CD14-positive monocyte (primary cell): ENCODE measurements around the gene SEC22A. TPM values are rescaled to one million over a fixed set of nuclear protein-coding genes. Genes with fewer than 3 reads are reported as not detected.

ENCODE experiments used
- DNase-seq, 3 donors: peaks; one replicate each; pipeline ENCODE4 v3.0.0-alpha.2; 2011 to 2022
- H2AFZ ChIP-seq: 2 replicates; pipeline ENCODE4 v1.6.0; 2012; ENCODE audit warnings: mild to moderate bottlenecking, low read depth, low read length, inconsistent platforms; ENCODE audit not compliant: insufficient read depth, poor library complexity, severe bottlenecking
- H3K27ac ChIP-seq, 2 donors: 1 replicate in 1 of 2; 2 replicates in 1 of 2; pipeline ENCODE4 v1.5.1; 2012 to 2013; ENCODE audit warnings: low read length in 2 of 2, control low read depth in 1 of 2, inconsistent platforms in 1 of 2, low read depth in 1 of 2, mild to moderate bottlenecking in 1 of 2
- H3K27me3 ChIP-seq, 2 donors: one replicate each; pipeline versions ENCODE4 v1.6.0 to v1.6.1; 2011 to 2013; ENCODE audit warnings: low read length in 2 of 2; ENCODE audit not compliant: control insufficient read depth in 2 of 2, insufficient read depth in 2 of 2
- H3K36me3 ChIP-seq, 2 donors: replicated peaks in 1 of 2; 1 replicate in 1 of 2; 2 replicates in 1 of 2; pipeline versions ENCODE4 v1.5.1 to v1.6.1; 2012 to 2013; ENCODE audit warnings: low read length in 2 of 2, control low read depth in 1 of 2, inconsistent platforms in 1 of 2, mild to moderate bottlenecking in 1 of 2; ENCODE audit not compliant: insufficient read depth in 2 of 2, control insufficient read depth in 1 of 2
- H3K4me1 ChIP-seq, 2 donors: 1 replicate in 1 of 2; 2 replicates in 1 of 2; pipeline versions ENCODE4 v1.5.1 to v1.6.1; 2012 to 2013; ENCODE audit warnings: low read length in 2 of 2, control low read depth in 1 of 2, inconsistent platforms in 1 of 2, mild to moderate bottlenecking in 1 of 2, moderate library complexity in 1 of 2; ENCODE audit not compliant: insufficient read depth in 2 of 2, control insufficient read depth in 1 of 2
- H3K4me2 ChIP-seq: replicated peaks from 2 replicates; pipeline ENCODE3; 2012; ENCODE audit warnings: low read length, moderate library complexity, mild to moderate bottlenecking; ENCODE audit not compliant: poor library complexity, severe bottlenecking; ENCODE audit errors: extremely low read depth
- H3K4me3 ChIP-seq, 3 experiments: fragments of 200-600 bp in 1 of 3; sonication (generic) in 1 of 3; replicated peaks in 1 of 3; 1 replicate in 2 of 3; 2 replicates in 1 of 3; pipeline ENCODE4 v1.5.1; 2011 to 2013; ENCODE audit warnings: low read length in 3 of 3, mild to moderate bottlenecking in 3 of 3, control low read depth in 2 of 3, low read depth in 2 of 3, inconsistent platforms in 1 of 3, moderate library complexity in 1 of 3
- H3K79me2 ChIP-seq: 2 replicates; pipeline ENCODE4 v1.6.0; 2012; ENCODE audit warnings: mild to moderate bottlenecking, control low read depth, inconsistent platforms, low read length, moderate library complexity; ENCODE audit not compliant: insufficient read depth
- H3K9ac ChIP-seq: 2 replicates; pipeline ENCODE4 v1.6.0; 2017; ENCODE audit warnings: low read length, mild to moderate bottlenecking; ENCODE audit not compliant: insufficient read depth, poor library complexity, severe bottlenecking
- H3K9me3 ChIP-seq, 2 donors: replicated peaks in 1 of 2; 1 replicate in 1 of 2; 2 replicates in 1 of 2; pipeline versions ENCODE4 v1.5.1 to v1.6.1; 2012 to 2013; ENCODE audit warnings: low read length in 2 of 2, control low read depth in 1 of 2; ENCODE audit not compliant: control insufficient read depth in 1 of 2, insufficient read depth in 1 of 2
- H4K20me1 ChIP-seq: 2 replicates; pipeline ENCODE4 v1.6.0; 2012; ENCODE audit warnings: mild to moderate bottlenecking, low read length, control low read depth, moderate library complexity; ENCODE audit not compliant: insufficient read depth
- H3K27ac Mint-ChIP-seq, 7 donors: one replicate each; pipeline ENCODE4 v1.8.0; 2020; ENCODE audit warnings: mild to moderate bottlenecking in 7 of 7, mixed read lengths in 7 of 7, moderate library complexity in 6 of 7, inconsistent platforms in 2 of 7
- H3K27me3 Mint-ChIP-seq, 3 donors: one replicate each; pipeline ENCODE4 v1.8.0; 2021 to 2022; ENCODE audit warnings: low read depth in 3 of 3, mild to moderate bottlenecking in 3 of 3, mixed read lengths in 3 of 3, moderate library complexity in 3 of 3, inconsistent platforms in 1 of 3
- H3K36me3 Mint-ChIP-seq, 2 donors: one replicate each; pipeline ENCODE4 v1.8.0; 2020; ENCODE audit warnings: mixed read lengths in 2 of 2, inconsistent platforms in 1 of 2, mild to moderate bottlenecking in 1 of 2
- H3K4me1 Mint-ChIP-seq: one replicate; pipeline ENCODE4 v1.8.0; 2020; ENCODE audit warnings: mild to moderate bottlenecking, mixed read lengths
- H3K4me3 Mint-ChIP-seq, 2 donors: one replicate each; pipeline ENCODE4 v1.8.0; 2020; ENCODE audit warnings: mild to moderate bottlenecking in 2 of 2, mixed read lengths in 2 of 2, moderate library complexity in 1 of 2
- H3K9me3 Mint-ChIP-seq, 7 donors: one replicate each; pipeline ENCODE4 v1.8.0; 2020 to 2022; ENCODE audit warnings: mixed read lengths in 7 of 7, mild to moderate bottlenecking in 6 of 7, moderate library complexity in 6 of 7, inconsistent platforms in 2 of 7
- WGBS: methylation state at CpG from one replicate; pipeline ENCODE4 v1.1.5; 2013; ENCODE audit warnings: missing lambda C conversion rate; ENCODE audit not compliant: insufficient coverage; 5-methylcytosine and 5-hydroxymethylcytosine counted together
- intact Hi-C, 2 donors: fragments of 100-400 bp; cut with micrococcal nuclease; formaldehyde crosslinking; loops; one replicate each; pipeline versions ENCODE4 v1.15.0 to v1.15.1; 2023
- polyA plus RNA-seq, 3 donors: library from polyadenylated mRNA; depleted of rRNA in 1 of 3; unstranded in 2 of 3; stranded (reverse) in 1 of 3; fragments of 300-500 nt in 2 of 3; fragments of >200 nt in 1 of 3; fragmentation: Illumina TruSeq in 2 of 3; gene quantifications; 1 replicate in 2 of 3; 2 replicates in 1 of 3; pipeline ENCODE4 v1.2.3, GENCODE V29; 2012 to 2021
- TF ChIP-seq, protein P1 (sequence below): fragments of 200-600 bp; IDR thresholded peaks from one replicate; pipeline ENCODE4 v1.8.0; 2022; ENCODE audit warnings: antibody characterized with exemption, mild to moderate bottlenecking

Gene SEC22A
- polyA plus RNA-seq, 3 donors = 6.4 to 11.0 (median 8.8) TPM

DNA sequence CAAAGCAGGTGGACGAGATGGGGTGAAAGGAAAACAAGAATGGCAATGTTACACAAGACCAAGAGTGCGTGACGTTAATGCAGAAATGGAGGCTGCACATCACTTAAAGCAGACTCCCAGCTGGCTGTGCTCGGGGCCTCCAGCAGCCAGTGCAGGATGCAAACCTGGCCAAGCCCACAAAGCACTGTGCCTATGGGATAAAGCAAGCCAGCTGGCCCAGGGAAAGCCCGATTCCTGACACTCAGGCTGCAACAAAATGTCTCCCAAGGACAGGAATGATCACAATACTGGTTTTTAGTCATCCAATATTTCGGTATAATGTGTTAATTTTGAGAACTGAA lies 86.2 kb downstream of the SEC22A start:
- Histone ChIP-seq H3K36me3 (no peaks in the 10 kb centered on the region), H3K79me2 (no peaks in the 10 kb centered on the region), H2AFZ (no peak overlapping the region), H3K4me2 (no peak overlapping the region), H3K27me3 (no peaks in the 10 kb centered on the region), H4K20me1 (no peaks in the 10 kb centered on the region), H3K4me1 (no peaks in the 10 kb centered on the region), H3K9me3 (no peaks in the 10 kb centered on the region), H3K27ac (no peak overlapping the region), H3K4me3 (no peak overlapping the region), H3K9ac (no peak overlapping the region)
- Mint-ChIP-seq H3K27me3 (peaks cover 2 to 5% (median 5%) of the 10 kb centered on the region in 3 donors), H3K9me3 (no peaks in the 10 kb centered on the region), H3K27ac (no peak overlapping the region), H3K36me3 (no peaks in the 10 kb centered on the region), H3K4me3 (no peak overlapping the region), H3K4me1 (no peaks in the 10 kb centered on the region)
- 91% methylated on average over 5 of the region's 6 CpGs for WGBS
- intact Hi-C loops = no loop called here
- no peak for DNase-seq
- TF ChIP-seq, protein P1, sequence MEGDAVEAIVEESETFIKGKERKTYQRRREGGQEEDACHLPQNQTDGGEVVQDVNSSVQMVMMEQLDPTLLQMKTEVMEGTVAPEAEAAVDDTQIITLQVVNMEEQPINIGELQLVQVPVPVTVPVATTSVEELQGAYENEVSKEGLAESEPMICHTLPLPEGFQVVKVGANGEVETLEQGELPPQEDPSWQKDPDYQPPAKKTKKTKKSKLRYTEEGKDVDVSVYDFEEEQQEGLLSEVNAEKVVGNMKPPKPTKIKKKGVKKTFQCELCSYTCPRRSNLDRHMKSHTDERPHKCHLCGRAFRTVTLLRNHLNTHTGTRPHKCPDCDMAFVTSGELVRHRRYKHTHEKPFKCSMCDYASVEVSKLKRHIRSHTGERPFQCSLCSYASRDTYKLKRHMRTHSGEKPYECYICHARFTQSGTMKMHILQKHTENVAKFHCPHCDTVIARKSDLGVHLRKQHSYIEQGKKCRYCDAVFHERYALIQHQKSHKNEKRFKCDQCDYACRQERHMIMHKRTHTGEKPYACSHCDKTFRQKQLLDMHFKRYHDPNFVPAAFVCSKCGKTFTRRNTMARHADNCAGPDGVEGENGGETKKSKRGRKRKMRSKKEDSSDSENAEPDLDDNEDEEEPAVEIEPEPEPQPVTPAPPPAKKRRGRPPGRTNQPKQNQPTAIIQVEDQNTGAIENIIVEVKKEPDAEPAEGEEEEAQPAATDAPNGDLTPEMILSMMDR = no peak

DNA sequence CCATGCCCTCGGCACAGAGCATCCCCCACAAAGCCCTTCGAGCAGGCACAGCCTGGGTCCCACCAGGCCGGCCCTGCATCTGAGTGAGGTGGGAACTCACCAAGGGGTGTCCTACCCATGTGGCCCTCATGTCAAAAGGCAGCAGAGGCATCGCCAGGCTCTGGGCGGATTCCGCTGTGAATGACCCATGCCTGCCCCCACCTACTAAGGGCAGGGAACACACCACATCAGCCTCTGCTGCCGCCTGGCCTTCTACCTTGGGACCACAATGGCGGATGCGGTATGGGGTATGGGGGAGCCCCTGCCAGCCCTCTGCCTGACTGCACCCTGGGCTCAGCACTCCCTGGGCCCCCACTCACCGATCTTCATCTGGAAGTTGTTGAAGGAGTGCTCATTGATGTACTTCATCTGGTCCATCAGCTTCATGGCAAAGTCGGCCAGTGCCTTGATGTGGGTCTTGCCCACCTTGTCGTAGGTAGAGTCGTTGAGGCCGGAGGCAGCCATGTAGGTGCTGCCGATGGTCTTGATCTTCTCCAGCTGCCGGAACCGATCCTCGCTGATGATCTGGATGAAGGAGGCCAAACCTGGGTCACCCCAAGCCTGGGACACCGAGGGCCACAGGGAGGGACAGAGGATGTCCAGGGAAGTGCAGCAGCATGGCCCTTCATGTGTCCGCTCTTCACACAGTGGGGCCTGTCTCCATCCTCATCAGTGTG lies 87.8 kb downstream of the SEC22A start:
- 95% methylated on average over 20 of the region's 20 CpGs for WGBS
- TF ChIP-seq, protein P1 = no peak
- no peak overlapping the region for H3K4me3 Mint-ChIP-seq

More for the DNA sequence above, 87.8 kb downstream of the SEC22A start:
- peaks cover 2 to 9% (median 3%) of the 10 kb centered on the region in 3 donors for H3K27me3 Mint-ChIP-seq
- no peak overlapping the region for H3K27ac Mint-ChIP-seq
- no peak for DNase-seq
- no peaks in the 10 kb centered on the region for H3K4me1 Mint-ChIP-seq
- H3K9me3 Mint-ChIP-seq = no peaks in the 10 kb centered on the region
- Histone ChIP-seq H4K20me1 (no peaks in the 10 kb centered on the region), H3K4me1 (no peaks in the 10 kb centered on the region), H3K9ac (no peak overlapping the region), H3K4me3 (no peak overlapping the region), H3K27me3 (no peaks in the 10 kb centered on the region), H3K36me3 (no peaks in the 10 kb centered on the region), H2AFZ (no peak overlapping the region), H3K27ac (no peak overlapping the region), H3K79me2 (no peaks in the 10 kb centered on the region), H3K9me3 (no peaks in the 10 kb centered on the region), H3K4me2 (no peak overlapping the region)
- intact Hi-C loops = no loop called here
- no peaks in the 10 kb centered on the region for H3K36me3 Mint-ChIP-seq
